HFF-Myc (cell line): ENCODE results near the gene NCKAP5.

Experiments used
- DNase-seq: peaks from one replicate; pipeline ENCODE4 v3.0.0-alpha.2; 2011; ENCODE audit warnings: low read depth; ENCODE audit errors: extremely low read depth
- H3K4me3 ChIP-seq: replicated peaks from 2 replicates; pipeline ENCODE4 v1.5.1; 2011; ENCODE audit warnings: low read depth, mild to moderate bottlenecking, control low read depth, low read length
- TF ChIP-seq, protein P1 (sequence below): IDR thresholded peaks from 2 replicates; pipeline ENCODE4 v1.5.1; 2012; ENCODE audit warnings: mild to moderate bottlenecking, low read depth, low read length, control low read depth; ENCODE audit errors: missing control alignments

NCKAP5 gene

DNA sequence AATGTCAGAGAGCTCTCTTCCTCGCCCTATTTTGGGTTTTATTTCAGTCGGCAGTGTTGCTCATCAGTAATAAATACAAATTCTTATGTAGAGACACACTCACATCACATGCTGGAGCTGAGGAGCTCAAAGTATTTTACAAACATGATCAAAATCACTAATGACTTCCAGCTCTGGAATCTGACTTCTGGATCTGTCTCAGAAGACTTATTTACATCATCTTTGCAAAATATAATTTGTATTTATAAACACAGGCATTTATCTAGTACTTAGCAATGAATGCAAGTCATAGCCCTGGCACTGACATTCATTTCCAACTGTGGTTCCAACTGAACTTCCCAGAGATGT lies 327.1 kb downstream of the NCKAP5 start:
- DNase-seq, result no peak
- TF ChIP-seq, protein P1, sequence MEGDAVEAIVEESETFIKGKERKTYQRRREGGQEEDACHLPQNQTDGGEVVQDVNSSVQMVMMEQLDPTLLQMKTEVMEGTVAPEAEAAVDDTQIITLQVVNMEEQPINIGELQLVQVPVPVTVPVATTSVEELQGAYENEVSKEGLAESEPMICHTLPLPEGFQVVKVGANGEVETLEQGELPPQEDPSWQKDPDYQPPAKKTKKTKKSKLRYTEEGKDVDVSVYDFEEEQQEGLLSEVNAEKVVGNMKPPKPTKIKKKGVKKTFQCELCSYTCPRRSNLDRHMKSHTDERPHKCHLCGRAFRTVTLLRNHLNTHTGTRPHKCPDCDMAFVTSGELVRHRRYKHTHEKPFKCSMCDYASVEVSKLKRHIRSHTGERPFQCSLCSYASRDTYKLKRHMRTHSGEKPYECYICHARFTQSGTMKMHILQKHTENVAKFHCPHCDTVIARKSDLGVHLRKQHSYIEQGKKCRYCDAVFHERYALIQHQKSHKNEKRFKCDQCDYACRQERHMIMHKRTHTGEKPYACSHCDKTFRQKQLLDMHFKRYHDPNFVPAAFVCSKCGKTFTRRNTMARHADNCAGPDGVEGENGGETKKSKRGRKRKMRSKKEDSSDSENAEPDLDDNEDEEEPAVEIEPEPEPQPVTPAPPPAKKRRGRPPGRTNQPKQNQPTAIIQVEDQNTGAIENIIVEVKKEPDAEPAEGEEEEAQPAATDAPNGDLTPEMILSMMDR, result no peak
- no peak overlapping the region for H3K4me3 ChIP-seq

- H3K4me3 ChIP-seq, result no peak overlapping the region
- DNase-seq, result no peak
- TF ChIP-seq, protein P1, result no peak
Measured at GRCh38 chr2:133240491-133241223, 327.6 kb downstream of the NCKAP5 start.

DNA sequence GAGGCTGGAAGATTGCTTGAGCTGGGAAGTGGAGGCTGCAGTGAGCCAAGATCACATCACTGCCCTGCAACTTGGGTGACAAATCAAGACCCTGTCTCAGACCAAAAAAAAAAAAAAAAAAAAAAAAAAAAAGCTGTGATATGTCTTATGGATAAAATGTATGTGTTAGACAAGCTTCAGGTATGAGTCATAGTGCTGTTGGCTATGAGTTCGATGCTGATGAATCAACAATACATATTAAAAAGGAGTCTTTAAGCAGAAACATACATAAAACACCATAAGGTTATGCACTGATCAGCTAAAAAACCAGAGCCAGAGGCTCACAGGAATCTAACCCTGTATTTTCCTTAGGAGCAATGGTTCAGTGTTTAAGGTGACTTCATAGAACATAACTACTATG lies 332.3 kb downstream of the NCKAP5 start:
- no peak overlapping the region for H3K4me3 ChIP-seq
- TF ChIP-seq, protein P1, result no peak
- no peak for DNase-seq

DNA sequence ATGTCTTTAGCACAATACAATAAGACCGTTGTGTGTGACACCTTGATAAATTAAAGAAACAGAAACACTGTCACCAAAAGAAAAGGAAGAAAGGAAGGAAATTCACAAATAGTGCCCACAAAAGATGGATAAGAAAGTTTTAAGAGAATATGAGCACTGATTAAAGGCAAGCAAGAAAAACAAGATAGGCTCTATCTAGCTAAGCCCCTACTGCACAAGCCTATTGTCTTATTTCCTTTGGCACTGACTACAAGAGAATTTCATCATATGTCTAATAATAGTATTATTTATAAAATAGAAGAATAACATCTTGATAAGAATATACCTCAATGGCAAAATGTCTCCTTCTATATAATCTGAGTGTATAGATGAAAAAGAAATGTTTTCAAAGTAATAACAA lies 335.7 kb downstream of the NCKAP5 start:
- no peak overlapping the region for H3K4me3 ChIP-seq
- no peak for DNase-seq
- TF ChIP-seq, protein P1, result no peak

DNA sequence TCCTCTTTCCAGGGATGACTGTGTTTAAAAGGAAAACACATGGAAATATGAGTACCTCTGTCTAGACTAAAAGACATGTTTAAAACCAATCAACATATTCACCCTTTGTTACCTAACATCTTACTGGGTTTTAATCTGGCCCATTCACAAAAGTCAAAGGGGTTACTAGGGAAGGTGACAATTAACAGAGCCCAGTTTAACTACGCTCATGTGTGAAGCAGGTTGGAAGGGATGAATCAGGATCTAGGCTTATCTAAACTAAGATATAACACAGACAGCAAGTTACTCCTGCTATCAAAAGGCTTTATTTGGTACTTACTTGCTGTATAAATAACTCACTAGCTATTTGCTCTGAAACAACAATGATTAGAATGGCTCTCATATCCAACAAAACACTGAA lies 337.0 kb downstream of the NCKAP5 start:
- H3K4me3 ChIP-seq, result no peak overlapping the region
- no peak for DNase-seq
- TF ChIP-seq, protein P1, result no peak

GRCh38 chr2:133229974-133230373 lies 338.3 kb downstream of the NCKAP5 start:
- DNase-seq, result no peak
- TF ChIP-seq, protein P1, result no peak
- H3K4me3 ChIP-seq, result no peak overlapping the region

- DNase-seq, result no peak
- no peak overlapping the region for H3K4me3 ChIP-seq
- TF ChIP-seq, protein P1, result no peak
Measured at GRCh38 chr2:133223226-133223625, 345.0 kb downstream of the NCKAP5 start.
